ENCODE measurements around the gene PSEN1. TPM values are rescaled to one million over a fixed set of nuclear protein-coding genes. Genes with fewer than 3 reads are reported as not detected.

The PSEN1 gene
- polyA plus RNA-seq, 1 donor (not counting 4 experiments of a cell fraction or from before 2014, with no cell fraction given): 32.6 TPM

- no peak overlapping the region for H2AFZ ChIP-seq (ENCODE audit: control insufficient read depth, low read length)
- DNase-seq (ENCODE audit: low read depth, low spot score): no peak
- no peak for FAIRE-seq
Observed at GRCh38 chr14:73263606-73264005, 127.3 kb downstream of the PSEN1 start.

DNA sequence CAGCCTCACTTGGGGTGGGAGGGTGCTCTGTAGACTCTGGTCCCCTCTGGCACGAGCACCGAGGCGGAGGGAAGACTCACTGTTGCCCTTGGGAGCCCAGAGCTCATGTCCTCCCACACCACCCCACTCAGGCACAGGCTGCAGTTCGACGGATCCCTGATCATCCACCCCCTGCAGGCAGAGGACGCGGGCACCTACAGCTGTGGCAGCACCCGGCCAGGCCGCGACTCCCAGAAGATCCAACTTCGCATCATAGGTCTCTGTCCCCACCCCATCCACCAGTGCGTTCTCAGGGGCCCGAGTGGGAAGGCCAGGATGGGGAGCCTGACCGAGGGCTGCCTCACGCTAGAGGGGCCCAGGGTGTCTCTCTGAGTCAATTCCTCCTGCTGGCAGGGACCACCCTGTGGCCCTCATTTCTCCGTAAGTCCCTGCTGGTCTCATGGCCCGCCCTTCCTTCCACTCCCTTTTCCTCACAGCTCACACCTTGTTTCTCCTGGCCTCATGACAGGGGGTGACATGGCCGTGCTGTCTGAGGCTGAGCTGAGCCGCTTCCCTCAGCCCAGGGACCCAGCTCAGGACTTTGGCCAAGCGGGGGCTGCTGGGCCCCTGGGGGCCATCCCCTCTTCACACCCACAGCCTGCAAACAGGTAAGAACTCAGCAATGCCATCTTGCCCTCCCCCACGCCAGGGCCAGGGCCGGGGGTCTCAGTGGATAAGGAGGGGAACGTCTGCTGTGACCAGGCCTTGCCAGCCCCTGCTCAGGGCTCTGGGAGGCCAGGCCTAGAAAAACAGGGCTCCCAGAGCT lies 128.0 kb downstream of the PSEN1 start:
- Histone ChIP-seq H3K9ac (ENCODE audit: control insufficient read depth, extremely low read depth, insufficient read depth, low read length) (no peak overlapping the region), H3K9me3 (ENCODE audit: control insufficient read depth, low read depth, low read length) (no peaks in the 10 kb centered on the region), H3K27ac (ENCODE audit: control insufficient read depth, insufficient read depth, low read length) (no peak overlapping the region), H3K79me2 (ENCODE audit: control insufficient read depth, insufficient read depth, low read length) (no peaks in the 10 kb centered on the region), H3K27me3 (ENCODE audit: control insufficient read depth, extremely low read depth, insufficient read depth, low read length) (no peaks in the 10 kb centered on the region), H2AFZ (ENCODE audit: control insufficient read depth, low read length) (no peak overlapping the region), H3K36me3 (ENCODE audit: control insufficient read depth in 2 of 2, extremely low read depth in 1 of 2, insufficient read depth in 2 of 2, low read length in 2 of 2) (no peaks in the 10 kb centered on the region), H4K20me1 (ENCODE audit: control insufficient read depth, extremely low read depth, insufficient read depth, low read length) (no peaks in the 10 kb centered on the region), H3K4me3 (ENCODE audit: control insufficient read depth in 2 of 3, extremely low read depth in 1 of 3, insufficient read depth in 2 of 3, low read depth in 1 of 3, low read length in 3 of 3) (no peak overlapping the region), H3K9me1 (ENCODE audit: control insufficient read depth, extremely low read depth, insufficient read depth, low read length) (no peaks in the 10 kb centered on the region), H3K4me2 (ENCODE audit: control insufficient read depth, extremely low read depth, insufficient read depth, low read depth, low read length) (no peak overlapping the region), H3K4me1 (ENCODE audit: control insufficient read depth, extremely low read depth, insufficient read depth, low read length) (peaks cover 2% of the 10 kb centered on the region)
- TF ChIP-seq EZH2 (IDR thresholded peaks at IDR 0.05; ENCODE audit: low read length): no peak
- TF ChIP-seq, protein P1, sequence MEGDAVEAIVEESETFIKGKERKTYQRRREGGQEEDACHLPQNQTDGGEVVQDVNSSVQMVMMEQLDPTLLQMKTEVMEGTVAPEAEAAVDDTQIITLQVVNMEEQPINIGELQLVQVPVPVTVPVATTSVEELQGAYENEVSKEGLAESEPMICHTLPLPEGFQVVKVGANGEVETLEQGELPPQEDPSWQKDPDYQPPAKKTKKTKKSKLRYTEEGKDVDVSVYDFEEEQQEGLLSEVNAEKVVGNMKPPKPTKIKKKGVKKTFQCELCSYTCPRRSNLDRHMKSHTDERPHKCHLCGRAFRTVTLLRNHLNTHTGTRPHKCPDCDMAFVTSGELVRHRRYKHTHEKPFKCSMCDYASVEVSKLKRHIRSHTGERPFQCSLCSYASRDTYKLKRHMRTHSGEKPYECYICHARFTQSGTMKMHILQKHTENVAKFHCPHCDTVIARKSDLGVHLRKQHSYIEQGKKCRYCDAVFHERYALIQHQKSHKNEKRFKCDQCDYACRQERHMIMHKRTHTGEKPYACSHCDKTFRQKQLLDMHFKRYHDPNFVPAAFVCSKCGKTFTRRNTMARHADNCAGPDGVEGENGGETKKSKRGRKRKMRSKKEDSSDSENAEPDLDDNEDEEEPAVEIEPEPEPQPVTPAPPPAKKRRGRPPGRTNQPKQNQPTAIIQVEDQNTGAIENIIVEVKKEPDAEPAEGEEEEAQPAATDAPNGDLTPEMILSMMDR (optimal IDR thresholded peaks at IDR 0.05 in 1 of 3, IDR thresholded peaks at IDR 0.05 in 1 of 3, conservative IDR thresholded peaks at IDR 0.05 in 1 of 3; ENCODE audit: extremely low read depth in 1 of 3, insufficient read depth in 2 of 3, low read length in 3 of 3): no peak
- dilution Hi-C loops (cut with MboI; ENCODE audit: extremely low pct_ligation_motif_present, low sequenced_read_pairs): no loop called here
- DNase-seq (ENCODE audit: low read depth, low spot score) (no peak), FAIRE-seq (no peak)

More at GRCh38 chr14:73263606-73264005, 127.3 kb downstream of the PSEN1 start:
- H3K4me2 ChIP-seq (ENCODE audit: control insufficient read depth, extremely low read depth, insufficient read depth, low read depth, low read length): no peak overlapping the region
- no peaks in the 10 kb centered on the region for H3K27me3 ChIP-seq (ENCODE audit: control insufficient read depth, extremely low read depth, insufficient read depth, low read length)
- no peaks in the 10 kb centered on the region for H4K20me1 ChIP-seq (ENCODE audit: control insufficient read depth, extremely low read depth, insufficient read depth, low read length)
- H3K9me1 ChIP-seq (ENCODE audit: control insufficient read depth, extremely low read depth, insufficient read depth, low read length): no peaks in the 10 kb centered on the region
- H3K9ac ChIP-seq (ENCODE audit: control insufficient read depth, extremely low read depth, insufficient read depth, low read length): no peak overlapping the region
- no peaks in the 10 kb centered on the region for H3K79me2 ChIP-seq (ENCODE audit: control insufficient read depth, insufficient read depth, low read length)
- H3K27ac ChIP-seq (ENCODE audit: control insufficient read depth, insufficient read depth, low read length): no peak overlapping the region
- no peak overlapping the region for H3K4me3 ChIP-seq (ENCODE audit: control insufficient read depth in 2 of 3, extremely low read depth in 1 of 3, insufficient read depth in 2 of 3, low read depth in 1 of 3, low read length in 3 of 3)
- H3K9me3 ChIP-seq (ENCODE audit: control insufficient read depth, low read depth, low read length): no peaks in the 10 kb centered on the region
- peaks cover 2% of the 10 kb centered on the region for H3K4me1 ChIP-seq (ENCODE audit: control insufficient read depth, extremely low read depth, insufficient read depth, low read length)
- TF ChIP-seq EZH2 (IDR thresholded peaks at IDR 0.05; ENCODE audit: low read length): no peak
- TF ChIP-seq, protein P1 (optimal IDR thresholded peaks at IDR 0.05 in 1 of 3, IDR thresholded peaks at IDR 0.05 in 1 of 3, conservative IDR thresholded peaks at IDR 0.05 in 1 of 3; ENCODE audit: extremely low read depth in 1 of 3, insufficient read depth in 2 of 3, low read length in 3 of 3): no peak
- no peaks in the 10 kb centered on the region for H3K36me3 ChIP-seq (ENCODE audit: control insufficient read depth in 2 of 2, extremely low read depth in 1 of 2, insufficient read depth in 2 of 2, low read length in 2 of 2)
- dilution Hi-C loops (cut with MboI; ENCODE audit: extremely low pct_ligation_motif_present, low sequenced_read_pairs): no loop called here
